K562 (cell line): ENCODE data around the gene ALOX5. TPM values are rescaled to one million over a fixed set of nuclear protein-coding genes. Genes with fewer than 3 reads are reported as not detected.
A peak's percentile ranks its signal among the peaks of the same experiment; 100 is the strongest.

Experiments
- ATAC-seq: fragments of 200-7000 bp; cut with Tn5 transposase; 3 replicates; pipeline ENCODE4 v1.9.1; 2020; ENCODE audit warnings: moderate library complexity
- BruUV-seq: library from RNA; stranded (reverse); fragments of 400-500 nt; replicated peaks from 2 replicates; lab custom pipeline; 2021; lab: Mats Ljungman, UMichigan
- CTCF ChIA-PET: fragments of 300-600 bp; formaldehyde crosslinking; extraction: SDS; loops from one replicate; lab custom pipeline; 2021; ENCODE audit warnings: low intra/inter-chr PET ratio; lab: Yijun Ruan, JAX
- POLR2A ChIA-PET: fragments of 300-600, 350-650 bp; sonication (Branson Sonifier 250); formaldehyde crosslinking; extraction: SDS; loops from one replicate; lab custom pipeline; 2021; ENCODE audit warnings: antibody characterized with exemption, inconsistent platforms; lab: Yijun Ruan, JAX
- DNase-seq, 4 experiments: peaks; one replicate each; pipeline versions ENCODE4 v3.0.0 to v3.0.0-alpha.2; 2011 to 2018; ENCODE audit warnings: low spot score in 3 of 4, mixed read lengths in 3 of 4; ENCODE audit errors: extremely low read depth in 1 of 4
- FAIRE-seq: peaks from 2 replicates; lab custom pipeline; 2011; peaks lifted over from hg19 to GRCh38; lab: Jason Lieb, UNC
- H2AFZ ChIP-seq: 2 replicates; pipeline ENCODE4 v1.6.0; 2011; ENCODE audit warnings: low read depth, low read length, control low read depth, inconsistent platforms
- H3K27ac ChIP-seq: fragments of 200-600 bp; 3 replicates; pipeline ENCODE4 v1.8.0; 2011; ENCODE audit warnings: low read depth, mild to moderate bottlenecking, control low read depth, inconsistent platforms, low read length, moderate library complexity, mixed read lengths; ENCODE audit errors: extremely low read depth
- H3K27me3 ChIP-seq, 2 experiments: fragments of 300-600 bp in 1 of 2; 2 replicates in 1 of 2; 3 replicates in 1 of 2; pipeline versions ENCODE4 v1.6.0 to v1.8.0; 2011; ENCODE audit warnings: inconsistent platforms in 2 of 2, low read length in 2 of 2, mild to moderate bottlenecking in 1 of 2, mixed read lengths in 1 of 2, moderate library complexity in 1 of 2; ENCODE audit not compliant: control insufficient read depth in 2 of 2, insufficient read depth in 2 of 2
- H3K36me3 ChIP-seq: fragments of 300-600 bp; 3 replicates; pipeline ENCODE4 v1.8.0; 2011; ENCODE audit warnings: mild to moderate bottlenecking, low read length, inconsistent platforms; ENCODE audit not compliant: control insufficient read depth, insufficient read depth
- H3K4me1 ChIP-seq, 2 experiments: fragments of 200-600 bp in 1 of 2; replicated peaks in 1 of 2; 2 replicates in 1 of 2; 3 replicates in 1 of 2; pipeline versions ENCODE4 v1.5.1 to v1.8.0; 2011; ENCODE audit warnings: inconsistent platforms in 2 of 2, low read length in 2 of 2, mild to moderate bottlenecking in 1 of 2, mixed read lengths in 1 of 2, moderate library complexity in 1 of 2; ENCODE audit not compliant: control insufficient read depth in 2 of 2, insufficient read depth in 2 of 2
- H3K4me2 ChIP-seq: 2 replicates; pipeline ENCODE4 v1.6.1; 2011; ENCODE audit warnings: low read length, control low read depth, inconsistent platforms, mixed read lengths; ENCODE audit not compliant: insufficient read depth
- H3K4me3 ChIP-seq: fragments of 200-600 bp; sonication (generic), shearing (Covaris generic); 2 replicates; pipeline ENCODE4 v1.5.1; 2016; ENCODE audit warnings: control low read depth, inconsistent platforms
- H3K79me2 ChIP-seq: fragments of 200-600 bp; 3 replicates; pipeline ENCODE4 v1.8.0; 2011; ENCODE audit warnings: low read length, inconsistent platforms; ENCODE audit not compliant: control insufficient read depth, insufficient read depth
- H3K9ac ChIP-seq, 2 experiments: 2 replicates each; pipeline versions ENCODE4 v1.6.0 to v1.6.1; 2011; ENCODE audit warnings: low read depth in 2 of 2, low read length in 2 of 2, control low read depth in 1 of 2, inconsistent platforms in 1 of 2, mild to moderate bottlenecking in 1 of 2, mixed read lengths in 1 of 2; ENCODE audit not compliant: insufficient read depth in 1 of 2
- H3K9me1 ChIP-seq: one replicate; pipeline ENCODE4 v1.6.0; 2011; ENCODE audit warnings: inconsistent platforms, mild to moderate bottlenecking, low read length, moderate library complexity; ENCODE audit not compliant: control insufficient read depth, insufficient read depth
- H3K9me3 ChIP-seq: replicated peaks from 2 replicates; pipeline ENCODE4 v1.5.1; 2011; ENCODE audit warnings: low read depth, low read length, inconsistent platforms; ENCODE audit not compliant: control insufficient read depth, insufficient read depth
- H4K20me1 ChIP-seq: replicated peaks from 2 replicates; pipeline ENCODE4 v1.6.1; 2011; ENCODE audit warnings: low read length, inconsistent platforms, mixed read lengths; ENCODE audit not compliant: control insufficient read depth, insufficient read depth
- CREBBP ChIP-seq: IDR thresholded peaks from one replicate; pipeline ENCODE4 v1.6.1; 2012; ENCODE audit warnings: low read depth, mild to moderate bottlenecking, control low read depth, inconsistent platforms, low read length
- NFIC ChIP-seq: fragments of 450-650 bp; IDR thresholded peaks from 2 replicates; pipeline ENCODE4 v1.6.1; 2017; ENCODE audit warnings: mild to moderate bottlenecking, inconsistent platforms
- ZBED1 ChIP-seq: IDR thresholded peaks from 2 replicates; pipeline ENCODE4 v1.6.1; 2014
- ZNF263 ChIP-seq: sonication (generic); formaldehyde crosslinking; IDR thresholded peaks from 2 replicates; pipeline ENCODE4 v1.8.0; 2022; ENCODE audit warnings: mild to moderate bottlenecking, missing genetic modification reagents, borderline replicate concordance
- WGBS: fragments of 100-300 bp; shearing (Covaris generic); methylation state at CpG from one replicate; pipeline ENCODE4 v1.1.6; 2016; ENCODE audit warnings: low coverage, mixed read lengths; ENCODE audit not compliant: insufficient coverage; ENCODE audit errors: missing lambda C conversion rate; 5-methylcytosine and 5-hydroxymethylcytosine counted together
- in situ Hi-C: fragments of 300-500 bp; cut with MboI; formaldehyde crosslinking; loops from 4 replicates; pipeline ENCODE4 v1.15.0; 2018; ENCODE audit warnings: inconsistent platforms, mixed read lengths
- intact Hi-C: fragments of 100-400 bp; cut with micrococcal nuclease; formaldehyde crosslinking; loops from 2 replicates; pipeline ENCODE4 v1.14.2; 2022
- polyA plus RNA-seq, 8 experiments: library from polyadenylated mRNA; depleted of rRNA in 4 of 8; stranded (reverse) in 5 of 8; unstranded in 3 of 8; fragments of >200 nt; fragmentation: Nextera tagmentation in 2 of 8; fragmentation: Illumina TruSeq in 1 of 8; extraction: Ambion mirVana in 2 of 8; extraction: Trizol in 1 of 8; gene quantifications; 2 replicates each; pipeline versions ENCODE4 v1.2.1 to v1.2.3, GENCODE V29; 2011 to 2014; ENCODE audit warnings: inconsistent platforms in 1 of 8, missing spikeins in 1 of 8
- total RNA-seq, 7 experiments: library from RNA; depleted of rRNA in 6 of 7; stranded (reverse); fragments of >200 nt in 6 of 7; fragmentation: Illumina TruSeq in 2 of 7; extraction: Trizol in 2 of 7; gene quantifications; 2 replicates each; pipeline versions ENCODE4 v1.2.1 to v1.2.3, GENCODE V29; 2011 to 2021; ENCODE audit warnings: low replicate concordance in 1 of 7
- TF ChIP-seq, protein P1 (sequence below), 3 experiments: fragments of 200-800 bp in 1 of 3; sonication (Bioruptor generic) in 1 of 3; sonication (generic) in 1 of 3; formaldehyde crosslinking in 1 of 3; IDR thresholded peaks; 2 replicates each; pipeline versions ENCODE4 v1.6.1 to v1.8.0; 2016 to 2022; ENCODE audit warnings: mild to moderate bottlenecking in 2 of 3, missing compliant biosample characterization in 2 of 3, missing genetic modification characterization in 2 of 3, missing genetic modification reagents in 1 of 3

ALOX5 gene
- total and polyA plus RNA-seq, 9 of the 15 experiments (the other 6 are each of a cell fraction or from before 2014, with no cell fraction given): 0.10 to 2.4 (median 1.4) TPM

DNA sequence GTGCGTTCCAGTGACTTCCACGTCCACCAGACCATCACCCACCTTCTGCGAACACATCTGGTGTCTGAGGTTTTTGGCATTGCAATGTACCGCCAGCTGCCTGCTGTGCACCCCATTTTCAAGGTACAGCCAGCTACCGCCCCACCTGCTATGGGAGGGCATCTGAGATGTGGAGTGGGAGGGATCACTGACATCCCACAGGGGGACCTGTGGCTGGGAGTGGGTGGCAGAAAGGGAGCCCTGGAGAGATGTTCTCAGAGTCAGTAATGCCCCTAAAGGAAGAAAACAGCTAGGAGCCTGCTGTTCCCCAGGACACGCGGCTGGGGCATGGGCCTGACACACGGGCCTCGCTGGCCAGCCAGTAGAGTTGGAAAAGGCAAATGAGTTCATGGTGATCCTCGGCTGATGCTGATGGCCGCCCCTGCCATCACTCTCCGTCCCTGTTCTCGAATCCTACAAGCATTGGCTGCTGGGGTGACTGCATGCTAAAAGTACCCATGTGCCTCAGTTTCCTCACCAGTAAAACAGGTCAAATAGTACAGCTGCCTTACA is 66.6 kb downstream of the ALOX5 start:
- H3K9ac ChIP-seq: no peak overlapping the region
- ChIA-PET CTCF (no interaction called here), POLR2A (interaction anchor here (0.8 to 1.3 kb wide), 2 partner anchors 14 to 190 kb away, joined by 4 read pairs; no protein-coding TSS in a partner anchor)
- no peaks in the 10 kb centered on the region for H4K20me1 ChIP-seq
- no peaks in the 10 kb centered on the region for H3K27me3 ChIP-seq
- in situ Hi-C loops: no loop called here
- no peak overlapping the region for H2AFZ ChIP-seq
- H3K4me3 ChIP-seq: no peak overlapping the region
- BruUV-seq: no TSS peak
- no peak overlapping the region for H3K27ac ChIP-seq
- FAIRE-seq (no peak), ATAC-seq (no peak), DNase-seq (no peak)
- no peaks in the 10 kb centered on the region for H3K9me3 ChIP-seq
- peak; percentile 40 for TF ChIP-seq NFIC
- TF ChIP-seq CREBBP: no peak
- no peak for TF ChIP-seq ZBED1
- 51% methylated on average over 13 of the region's 13 CpGs for WGBS
- no peaks in the 10 kb centered on the region for H3K79me2 ChIP-seq
- no peaks in the 10 kb centered on the region for H3K36me3 ChIP-seq
- peaks cover 12 to 41% of the 10 kb centered on the region in 2 experiments; a peak in 4 of 5 replicates for H3K4me1 ChIP-seq
- intact Hi-C loops: no loop called here
- H3K9me1 ChIP-seq: no peaks in the 10 kb centered on the region
- no peak overlapping the region for H3K4me2 ChIP-seq

DNA sequence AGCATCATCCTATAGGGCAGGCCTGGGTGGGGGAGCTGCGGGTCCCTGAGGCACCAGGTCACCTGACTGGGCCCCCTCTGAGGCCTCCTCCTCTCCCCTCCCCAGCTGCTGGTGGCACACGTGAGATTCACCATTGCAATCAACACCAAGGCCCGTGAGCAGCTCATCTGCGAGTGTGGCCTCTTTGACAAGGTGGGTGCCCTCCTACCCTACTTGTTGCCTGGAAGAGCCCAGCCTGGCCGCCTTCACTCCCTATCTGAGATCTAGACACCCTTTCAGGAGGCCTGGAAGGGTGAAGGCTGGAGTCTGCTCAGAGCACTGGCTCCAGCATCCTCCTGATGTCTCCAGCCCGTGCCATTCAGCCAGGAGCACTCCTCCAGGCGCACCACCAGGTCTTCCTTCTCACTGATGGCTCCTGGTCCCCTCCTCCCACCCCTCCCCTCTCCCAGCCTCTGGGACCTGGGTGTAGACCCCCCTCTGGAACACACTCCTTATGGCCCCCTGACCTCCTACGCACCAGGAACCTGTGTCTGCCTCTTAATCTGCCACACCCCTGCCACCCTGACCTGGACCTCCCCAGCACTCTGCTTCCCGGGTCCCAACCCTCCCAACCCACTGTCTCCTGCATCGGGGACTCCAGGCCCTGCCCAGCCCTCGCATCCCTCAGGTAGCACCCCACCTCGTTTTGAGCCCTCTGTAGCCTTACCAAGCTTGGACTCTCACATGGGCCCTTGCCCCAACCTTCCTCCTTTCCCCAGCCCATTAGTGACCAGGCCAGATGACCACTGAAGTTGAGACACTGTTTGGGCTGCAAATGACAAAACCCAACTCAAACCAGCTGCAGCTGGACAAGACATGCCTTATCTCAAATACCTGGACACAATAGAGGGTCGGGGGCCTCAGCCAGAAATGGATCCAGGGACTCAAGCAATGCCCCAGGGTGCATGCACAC is 67.5 kb downstream of the ALOX5 start:
- no peaks in the 10 kb centered on the region for H3K9me1 ChIP-seq
- H3K4me1 ChIP-seq: peaks cover 12 to 41% of the 10 kb centered on the region in 2 experiments; a peak in 4 of 5 replicates
- FAIRE-seq (no peak), DNase-seq (no peak), ATAC-seq (no peak)
- no peak overlapping the region for H3K27ac ChIP-seq
- H3K36me3 ChIP-seq: no peaks in the 10 kb centered on the region
- in situ Hi-C loops: no loop called here
- no peaks in the 10 kb centered on the region for H3K27me3 ChIP-seq
- ChIA-PET CTCF (no interaction called here), POLR2A (interaction anchor here (1.3 kb wide), 1 partner anchor 191 kb away, joined by 4 read pairs; no protein-coding TSS in a partner anchor)
- H3K9ac ChIP-seq: no peak overlapping the region
- H2AFZ ChIP-seq: no peak overlapping the region
- 28% methylated on average over 12 of the region's 13 CpGs for WGBS
- H3K79me2 ChIP-seq: no peaks in the 10 kb centered on the region
- H4K20me1 ChIP-seq: no peaks in the 10 kb centered on the region
- H3K9me3 ChIP-seq: no peaks in the 10 kb centered on the region
- no peak overlapping the region for H3K4me2 ChIP-seq
- intact Hi-C loops: no loop called here
- H3K4me3 ChIP-seq: no peak overlapping the region
- BruUV-seq: no TSS peak
- TF ChIP-seq, protein P1, sequence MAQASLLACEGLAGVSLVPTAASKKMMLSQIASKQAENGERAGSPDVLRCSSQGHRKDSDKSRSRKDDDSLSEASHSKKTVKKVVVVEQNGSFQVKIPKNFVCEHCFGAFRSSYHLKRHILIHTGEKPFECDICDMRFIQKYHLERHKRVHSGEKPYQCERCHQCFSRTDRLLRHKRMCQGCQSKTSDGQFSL (CRISPR knock-in tag; IDR thresholded peaks at IDR 0.05): no peak
- TF ChIP-seq, protein P1 (tag; IDR thresholded peaks at IDR 0.05): no peak
- TF ChIP-seq ZNF263: 0 out of 2 replicates have a peak, but pooled peaks have one; percentile 45
